HG03575 (cell line): ENCODE measurements around the gene TMEM178B.
"Not testable (repeated sequence)": the region's sequence is repeated elsewhere in the genome, so short reads cannot be mapped to it uniquely, and the experiment has no call there.

Experiments
- ATAC-seq: cut with Tn5 transposase; IDR thresholded peaks from one replicate; pipeline ENCODE4 v1.9.1; 2021; ENCODE audit not compliant: unreplicated experiment, insufficient number of reproducible peaks, low FRiP score; ENCODE audit errors: extremely low read depth

Gene TMEM178B

DNA sequence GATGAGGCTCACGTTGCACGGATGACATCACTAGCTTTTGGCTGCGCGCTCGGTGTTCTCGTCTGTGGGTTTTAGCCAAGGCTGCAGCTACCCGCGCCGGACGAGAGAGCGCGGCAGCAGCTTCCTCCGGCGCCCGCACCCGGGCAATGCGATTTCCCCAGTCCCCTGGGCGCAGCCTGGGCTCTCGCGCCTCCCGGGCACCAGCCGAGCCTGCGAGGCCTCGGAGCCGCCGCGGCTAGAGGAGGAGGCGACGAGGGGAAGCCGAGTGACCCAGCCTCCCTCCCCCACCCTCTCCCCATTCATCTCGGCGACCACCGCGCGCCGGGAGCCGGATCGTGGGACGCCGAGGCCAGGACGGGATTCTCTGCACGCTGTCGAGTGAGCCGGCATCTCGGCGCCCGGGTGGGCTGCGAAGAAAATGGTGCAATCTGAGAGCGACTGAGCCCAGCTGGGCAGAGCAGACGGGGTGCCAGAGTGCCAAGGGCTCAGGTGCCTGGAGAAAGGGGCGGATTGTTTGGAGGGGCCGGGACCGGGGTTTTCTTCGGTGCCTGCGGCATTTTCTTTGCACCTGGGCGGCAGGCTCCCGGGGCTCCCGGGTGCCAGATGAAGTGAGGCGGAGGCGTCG, 1.2 kb upstream of the TMEM178B start:
- ATAC-seq: no peak

DNA sequence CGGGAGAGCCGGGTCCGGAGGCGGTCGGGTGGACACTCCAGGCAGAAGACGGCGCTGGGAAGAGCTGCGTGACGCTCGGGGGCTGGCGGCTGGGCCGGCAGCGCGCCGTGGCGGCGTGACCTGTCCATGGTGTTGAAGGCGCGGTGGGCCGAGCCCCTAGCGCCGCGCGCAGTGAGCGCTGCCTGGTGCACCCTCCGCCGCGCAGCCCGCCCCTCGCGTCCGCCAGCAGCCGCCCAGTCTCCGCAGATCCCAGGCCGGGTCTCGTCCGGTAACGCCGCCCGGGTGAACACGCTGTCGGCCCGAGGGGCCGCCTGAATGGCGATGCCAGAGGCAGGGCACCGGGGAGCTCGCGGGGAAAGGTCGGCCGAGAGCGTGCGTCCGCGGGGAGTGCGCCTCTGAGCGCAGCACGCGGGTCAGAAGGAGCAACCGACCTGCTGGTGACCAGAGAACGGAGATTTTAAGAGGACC, 657 bp upstream of the TMEM178B start:
- no peak for ATAC-seq

- no peak for ATAC-seq
Observed at GRCh38 chr7:141074162-141074991, 513 bp downstream of the TMEM178B start.

DNA sequence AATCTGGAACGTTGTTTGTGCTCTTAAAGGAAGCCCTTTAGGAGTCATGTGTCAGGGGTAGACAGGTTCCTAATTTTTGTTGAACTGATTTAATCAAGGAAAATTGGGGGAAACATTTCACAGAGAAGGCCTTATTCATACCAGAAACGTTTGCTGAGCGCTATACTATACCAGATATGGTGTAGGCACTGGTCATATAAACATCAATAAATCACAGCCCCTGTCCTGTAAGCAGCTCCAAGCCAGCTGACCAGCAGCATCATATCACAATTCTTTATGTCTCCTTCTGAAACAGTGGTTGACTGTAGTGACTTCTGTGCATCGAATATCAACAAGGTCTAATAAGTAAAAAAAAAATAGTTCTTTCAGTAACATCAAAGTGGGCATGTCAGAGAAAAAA, 1.1 kb downstream of the TMEM178B start:
- ATAC-seq: no peak

DNA sequence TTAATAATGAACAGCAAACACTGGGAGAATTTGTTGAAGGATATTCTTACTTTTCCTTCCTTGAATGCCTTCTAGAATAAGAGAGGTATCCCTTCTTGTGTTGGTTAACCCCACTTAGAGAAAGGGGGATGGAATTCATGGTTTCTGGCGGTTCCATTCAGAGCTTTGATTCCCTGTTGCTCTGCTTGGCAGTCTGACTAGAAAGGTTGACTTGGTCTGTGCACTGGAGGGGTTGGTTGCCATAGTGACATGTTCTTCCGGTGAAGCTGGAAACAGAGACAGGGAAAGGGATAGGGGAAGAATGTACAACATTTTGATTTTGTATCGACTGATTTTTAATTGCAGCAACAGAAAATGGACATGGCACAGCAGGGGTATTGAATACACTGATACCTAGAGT, 2.5 kb downstream of the TMEM178B start:
- no peak for ATAC-seq

GRCh38 chr7:141079219-141079618, 5.4 kb downstream of the TMEM178B start:
- ATAC-seq: no peak

DNA sequence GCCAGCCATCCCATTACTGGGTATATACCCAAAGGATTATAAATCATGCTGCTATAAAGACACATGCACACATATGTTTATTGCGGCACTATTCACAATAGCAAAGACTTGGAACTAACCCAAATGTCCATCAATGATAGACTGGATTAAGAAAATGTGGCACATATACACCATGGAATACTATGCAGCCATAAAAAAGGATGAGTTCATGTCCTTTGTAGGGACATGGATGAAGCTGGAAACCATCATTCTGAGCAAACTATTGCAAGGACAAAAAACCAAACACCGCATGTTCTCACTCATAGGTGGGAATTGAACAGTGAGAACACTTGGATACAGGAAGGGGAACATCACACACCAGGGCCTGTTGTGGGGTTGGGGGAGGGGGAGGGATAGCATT, 15.6 kb downstream of the TMEM178B start:
- not testable (repeated sequence) for ATAC-seq

DNA sequence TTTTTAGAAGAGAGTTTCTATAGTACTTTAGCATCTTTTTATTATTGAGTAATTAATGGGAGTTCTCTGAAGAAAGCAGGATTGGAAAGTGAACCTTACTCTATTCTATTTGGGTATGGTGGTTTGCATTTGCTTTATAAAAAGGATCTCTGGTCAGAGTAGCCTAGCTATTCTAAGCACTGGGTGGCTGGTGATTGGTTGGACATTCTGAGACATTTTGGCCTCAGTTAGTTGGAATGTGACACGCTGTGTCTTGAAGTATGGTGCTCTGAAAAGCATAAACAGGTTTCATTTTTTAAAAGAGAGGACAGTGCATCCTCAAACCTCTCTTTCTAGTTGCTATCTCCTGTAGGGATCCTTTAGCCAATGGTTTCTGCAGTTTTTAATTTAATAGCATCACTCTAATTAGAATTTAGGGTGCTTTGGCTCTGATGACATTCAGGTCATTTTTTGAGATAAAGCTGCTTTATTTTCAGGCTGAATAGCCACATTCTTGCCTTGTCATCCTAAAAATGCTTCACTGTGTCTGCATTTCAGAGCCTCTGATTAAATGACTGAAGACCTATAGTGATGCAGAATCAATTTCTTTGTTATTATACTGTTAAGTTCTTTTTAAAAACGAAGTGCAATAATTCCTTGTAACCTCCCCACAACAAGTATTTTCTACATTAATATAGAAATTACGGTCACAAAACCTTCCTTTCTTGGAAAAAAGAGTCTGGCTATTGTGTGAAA, 20.6 kb downstream of the TMEM178B start:
- no peak for ATAC-seq

DNA sequence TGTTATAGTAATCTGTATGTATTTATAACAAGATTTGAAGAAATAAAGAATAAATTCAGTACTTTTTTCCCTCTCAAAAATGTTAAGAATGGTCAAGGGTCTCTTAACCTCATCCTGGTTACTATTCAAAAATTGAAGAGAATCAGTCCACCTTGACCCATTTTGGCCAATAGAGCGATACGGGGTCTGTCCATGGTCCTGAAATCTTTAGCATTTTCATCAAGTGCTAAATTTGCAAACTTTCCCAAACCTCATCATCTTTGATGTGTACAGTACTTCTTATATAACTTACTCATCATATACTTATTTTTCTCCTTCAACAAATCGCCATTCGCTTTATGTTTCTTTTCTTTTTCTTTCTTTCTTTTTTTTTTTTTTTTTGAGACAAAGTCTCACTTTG, 23.6 kb downstream of the TMEM178B start:
- no peak for ATAC-seq

- ATAC-seq: no peak
Observed at GRCh38 chr7:141102436-141102835, 28.6 kb downstream of the TMEM178B start.

- no peak for ATAC-seq
Observed at GRCh38 chr7:141103847-141104429, 30.1 kb downstream of the TMEM178B start.

DNA sequence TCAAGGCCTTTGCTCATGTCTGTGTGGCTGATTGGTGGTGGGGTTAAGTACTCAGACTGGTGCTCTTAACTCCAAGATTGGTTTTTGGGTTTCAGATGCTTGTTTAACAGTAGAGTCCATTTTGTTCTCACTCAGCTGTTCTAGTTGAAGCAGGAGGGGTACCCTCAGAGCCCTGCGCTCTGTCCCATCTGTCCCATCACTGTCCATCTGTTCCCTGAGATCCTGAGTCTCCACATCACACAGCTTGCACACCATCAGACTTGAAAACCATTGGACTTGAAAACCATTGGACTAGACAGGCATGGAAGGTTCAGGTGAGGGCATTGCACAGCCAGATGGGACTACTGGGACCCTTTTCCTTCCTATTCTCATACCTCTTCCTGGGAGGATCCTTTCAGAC, 39.3 kb downstream of the TMEM178B start:
- no peak for ATAC-seq

GRCh38 chr7:141114029-141114664, 40.3 kb downstream of the TMEM178B start:
- ATAC-seq: no peak

GRCh38 chr7:141115965-141116364, 42.1 kb downstream of the TMEM178B start:
- no peak for ATAC-seq

DNA sequence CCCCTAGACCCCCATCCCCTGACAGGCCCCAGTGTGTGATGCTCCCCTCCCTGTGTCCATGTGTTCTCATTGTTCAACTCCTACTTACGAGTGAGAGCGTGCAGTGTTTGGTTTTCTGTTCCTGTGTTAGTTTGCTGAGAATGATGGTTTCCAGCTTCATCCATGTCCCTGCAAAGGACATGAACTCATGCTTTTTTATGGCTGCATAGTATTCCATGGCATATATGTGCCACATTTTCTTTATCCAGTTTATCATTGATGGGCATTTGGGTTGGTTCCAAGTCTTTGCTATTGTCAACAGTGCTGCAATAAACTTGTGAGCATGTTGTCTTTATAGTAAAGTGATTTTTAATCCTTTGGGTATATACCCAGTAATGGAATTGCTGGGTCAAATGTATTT, 42.8 kb downstream of the TMEM178B start:
- ATAC-seq: not testable (repeated sequence)

DNA sequence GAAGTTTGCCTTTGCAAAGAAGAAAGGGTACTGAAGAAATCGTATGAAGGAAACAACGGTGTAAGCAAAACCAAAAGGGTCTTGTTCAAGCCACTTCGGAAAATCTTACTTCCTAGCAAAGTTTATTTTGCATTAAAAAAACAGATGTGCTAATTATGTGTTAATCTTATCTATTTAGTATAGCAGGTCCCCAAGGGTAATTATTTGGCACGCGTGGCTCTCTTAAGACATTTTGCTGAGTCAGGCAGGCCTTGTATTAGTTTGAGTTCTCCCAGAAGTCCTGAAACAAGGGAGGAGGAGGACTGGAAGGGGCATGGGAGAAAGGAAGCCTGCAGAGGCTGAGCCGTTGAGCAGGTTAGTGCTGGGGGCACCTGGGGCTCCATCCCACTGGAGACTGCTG, 44.9 kb downstream of the TMEM178B start:
- ATAC-seq: no peak

DNA sequence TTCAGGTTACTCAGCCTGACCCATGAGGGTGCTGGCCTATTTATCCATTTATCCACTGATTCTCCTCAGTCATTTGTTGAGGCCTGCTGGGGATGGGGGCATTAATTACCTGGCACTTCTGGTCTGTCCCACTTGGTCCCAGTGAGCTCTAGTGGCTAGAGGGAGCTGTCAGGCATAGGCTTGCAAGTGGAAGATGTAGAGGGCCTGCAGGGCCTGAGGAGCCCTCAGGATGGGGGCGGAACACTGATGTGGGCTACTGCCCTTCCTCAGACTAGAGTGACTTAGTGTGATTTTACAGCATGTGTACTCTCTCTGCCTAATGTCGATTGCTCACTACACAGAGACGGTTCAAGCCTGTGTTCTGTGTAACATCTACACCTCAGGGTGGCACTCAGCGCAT, 45.3 kb downstream of the TMEM178B start:
- no peak for ATAC-seq

DNA sequence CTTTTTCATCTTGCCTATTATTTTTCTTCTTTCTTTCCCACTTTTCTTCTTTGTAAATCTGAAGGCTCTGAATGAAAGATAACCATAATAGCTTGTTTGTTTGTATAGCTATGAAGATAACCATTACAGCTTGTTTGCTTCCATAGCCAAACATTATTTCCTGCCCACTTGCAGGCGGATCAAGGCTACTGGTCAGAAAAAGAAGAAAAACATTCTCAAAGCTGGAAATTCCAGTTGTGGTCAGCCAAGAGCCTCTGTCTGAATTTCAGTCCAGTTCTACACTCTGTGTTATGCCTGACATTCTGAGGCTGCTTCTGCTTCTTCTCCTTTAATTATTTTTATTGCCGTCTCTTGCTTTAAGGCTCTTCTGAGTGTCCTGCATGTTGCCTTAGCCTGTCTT, 48.9 kb downstream of the TMEM178B start:
- ATAC-seq: no peak

GRCh38 chr7:141123522-141123921, 49.7 kb downstream of the TMEM178B start:
- no peak for ATAC-seq
